ENCODE measurements around the gene GPR107.

The GPR107 gene

DNA sequence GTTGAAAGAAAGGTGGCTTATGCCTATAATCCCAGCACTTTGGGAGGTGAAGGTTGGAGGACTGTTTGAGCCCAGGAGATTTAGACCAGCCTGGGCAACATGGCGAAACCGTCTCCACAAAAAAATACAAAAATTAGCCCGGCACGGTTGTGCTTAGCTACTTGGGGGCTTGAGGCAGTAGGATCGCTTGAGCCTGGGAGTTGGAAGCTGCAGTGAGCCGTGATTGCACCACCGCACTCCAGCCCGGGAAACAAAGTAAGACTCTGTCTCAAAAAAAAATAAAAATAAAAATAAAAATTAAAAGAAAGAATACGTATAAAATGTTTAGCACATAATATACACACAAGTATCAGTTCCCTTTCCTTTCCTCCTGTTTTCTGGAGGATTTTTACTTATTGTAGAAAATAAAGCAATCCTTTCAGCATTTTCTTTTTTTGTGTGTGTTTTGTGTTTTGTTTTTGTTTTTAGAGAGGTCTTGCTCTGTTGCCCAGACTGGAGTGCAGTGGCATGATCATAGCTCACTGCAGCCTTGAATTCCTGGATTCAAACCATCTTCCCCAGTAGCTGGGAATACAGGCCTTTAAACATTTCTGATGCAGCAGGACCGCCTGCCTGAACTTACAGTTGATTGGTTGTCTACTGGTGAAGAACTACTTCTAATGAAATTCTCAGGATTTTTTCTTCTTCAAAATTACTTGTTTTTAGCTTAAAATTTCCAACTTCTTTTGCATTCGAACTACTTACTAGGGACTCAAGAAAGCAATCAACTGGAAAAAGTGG lies 4.1 kb upstream of the GPR107 start:
- TF ChIP-seq, protein P1, sequence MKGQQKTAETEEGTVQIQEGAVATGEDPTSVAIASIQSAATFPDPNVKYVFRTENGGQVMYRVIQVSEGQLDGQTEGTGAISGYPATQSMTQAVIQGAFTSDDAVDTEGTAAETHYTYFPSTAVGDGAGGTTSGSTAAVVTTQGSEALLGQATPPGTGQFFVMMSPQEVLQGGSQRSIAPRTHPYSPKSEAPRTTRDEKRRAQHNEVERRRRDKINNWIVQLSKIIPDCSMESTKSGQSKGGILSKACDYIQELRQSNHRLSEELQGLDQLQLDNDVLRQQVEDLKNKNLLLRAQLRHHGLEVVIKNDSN (IDR thresholded peaks at IDR 0.05): no peak
- TF ChIP-seq EP300 (IDR thresholded peaks at IDR 0.05; ENCODE audit: borderline replicate concordance) (no peak), RAD21 (IDR thresholded peaks at IDR 0.05; ENCODE audit: low read depth) (no peak), TAF1 (IDR thresholded peaks at IDR 0.05; ENCODE audit: low read depth) (no peak), FOXM1 (IDR thresholded peaks at IDR 0.05; ENCODE audit: borderline replicate concordance, low read depth) (no peak), CREB1 (IDR thresholded peaks at IDR 0.05; ENCODE audit: low read depth) (no peak)

DNA sequence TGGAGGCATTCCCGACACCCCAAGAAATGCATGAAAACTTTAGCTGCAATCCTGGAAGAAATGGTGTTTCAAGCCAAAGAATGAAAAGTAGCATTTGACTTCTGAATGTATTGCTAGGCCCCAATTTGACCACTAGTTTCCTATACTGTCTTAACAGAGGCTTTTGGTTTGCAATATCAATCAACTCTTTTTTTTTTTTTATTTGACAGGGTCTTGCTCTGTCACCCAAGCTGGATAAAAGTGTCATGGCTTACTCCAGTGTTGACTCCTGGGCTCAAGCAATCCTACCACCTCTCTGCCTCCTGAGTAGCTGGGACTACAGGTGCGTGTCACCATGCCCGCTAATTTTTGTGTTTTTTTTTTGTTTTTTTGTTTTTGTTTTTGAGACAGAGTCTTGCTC lies 3.2 kb upstream of the GPR107 start:
- TF ChIP-seq TCF12 (IDR thresholded peaks at IDR 0.05; ENCODE audit: low read depth): no peak
- no peak for TF ChIP-seq CEBPB (IDR thresholded peaks at IDR 0.05)
- no peak for TF ChIP-seq YY1 (IDR thresholded peaks at IDR 0.05; ENCODE audit: low read depth)
- no peak for TF ChIP-seq FOXM1 (IDR thresholded peaks at IDR 0.05; ENCODE audit: borderline replicate concordance, low read depth)
- TF ChIP-seq NFIC (IDR thresholded peaks at IDR 0.05): no peak
- TF ChIP-seq, protein P2, sequence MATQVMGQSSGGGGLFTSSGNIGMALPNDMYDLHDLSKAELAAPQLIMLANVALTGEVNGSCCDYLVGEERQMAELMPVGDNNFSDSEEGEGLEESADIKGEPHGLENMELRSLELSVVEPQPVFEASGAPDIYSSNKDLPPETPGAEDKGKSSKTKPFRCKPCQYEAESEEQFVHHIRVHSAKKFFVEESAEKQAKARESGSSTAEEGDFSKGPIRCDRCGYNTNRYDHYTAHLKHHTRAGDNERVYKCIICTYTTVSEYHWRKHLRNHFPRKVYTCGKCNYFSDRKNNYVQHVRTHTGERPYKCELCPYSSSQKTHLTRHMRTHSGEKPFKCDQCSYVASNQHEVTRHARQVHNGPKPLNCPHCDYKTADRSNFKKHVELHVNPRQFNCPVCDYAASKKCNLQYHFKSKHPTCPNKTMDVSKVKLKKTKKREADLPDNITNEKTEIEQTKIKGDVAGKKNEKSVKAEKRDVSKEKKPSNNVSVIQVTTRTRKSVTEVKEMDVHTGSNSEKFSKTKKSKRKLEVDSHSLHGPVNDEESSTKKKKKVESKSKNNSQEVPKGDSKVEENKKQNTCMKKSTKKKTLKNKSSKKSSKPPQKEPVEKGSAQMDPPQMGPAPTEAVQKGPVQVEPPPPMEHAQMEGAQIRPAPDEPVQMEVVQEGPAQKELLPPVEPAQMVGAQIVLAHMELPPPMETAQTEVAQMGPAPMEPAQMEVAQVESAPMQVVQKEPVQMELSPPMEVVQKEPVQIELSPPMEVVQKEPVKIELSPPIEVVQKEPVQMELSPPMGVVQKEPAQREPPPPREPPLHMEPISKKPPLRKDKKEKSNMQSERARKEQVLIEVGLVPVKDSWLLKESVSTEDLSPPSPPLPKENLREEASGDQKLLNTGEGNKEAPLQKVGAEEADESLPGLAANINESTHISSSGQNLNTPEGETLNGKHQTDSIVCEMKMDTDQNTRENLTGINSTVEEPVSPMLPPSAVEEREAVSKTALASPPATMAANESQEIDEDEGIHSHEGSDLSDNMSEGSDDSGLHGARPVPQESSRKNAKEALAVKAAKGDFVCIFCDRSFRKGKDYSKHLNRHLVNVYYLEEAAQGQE (IDR thresholded peaks at IDR 0.05; ENCODE audit: low read depth): no peak
- TF ChIP-seq CREB1 (IDR thresholded peaks at IDR 0.05; ENCODE audit: low read depth): no peak
- no peak for TF ChIP-seq EGR1 (IDR thresholded peaks at IDR 0.05)
- no peak for TF ChIP-seq RAD21 (IDR thresholded peaks at IDR 0.05; ENCODE audit: low read depth)
- TF ChIP-seq, protein P1 (IDR thresholded peaks at IDR 0.05): no peak
- TF ChIP-seq TAF1 (IDR thresholded peaks at IDR 0.05; ENCODE audit: low read depth): no peak
- no peak for TF ChIP-seq ZBTB7A (IDR thresholded peaks at IDR 0.05; ENCODE audit: low read depth)
- TF ChIP-seq, protein P3, sequence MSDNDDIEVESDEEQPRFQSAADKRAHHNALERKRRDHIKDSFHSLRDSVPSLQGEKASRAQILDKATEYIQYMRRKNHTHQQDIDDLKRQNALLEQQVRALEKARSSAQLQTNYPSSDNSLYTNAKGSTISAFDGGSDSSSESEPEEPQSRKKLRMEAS (IDR thresholded peaks at IDR 0.05): no peak
- no peak for TF ChIP-seq TEAD4 (IDR thresholded peaks at IDR 0.05)
- no peak for TF ChIP-seq EP300 (IDR thresholded peaks at IDR 0.05; ENCODE audit: borderline replicate concordance)

DNA sequence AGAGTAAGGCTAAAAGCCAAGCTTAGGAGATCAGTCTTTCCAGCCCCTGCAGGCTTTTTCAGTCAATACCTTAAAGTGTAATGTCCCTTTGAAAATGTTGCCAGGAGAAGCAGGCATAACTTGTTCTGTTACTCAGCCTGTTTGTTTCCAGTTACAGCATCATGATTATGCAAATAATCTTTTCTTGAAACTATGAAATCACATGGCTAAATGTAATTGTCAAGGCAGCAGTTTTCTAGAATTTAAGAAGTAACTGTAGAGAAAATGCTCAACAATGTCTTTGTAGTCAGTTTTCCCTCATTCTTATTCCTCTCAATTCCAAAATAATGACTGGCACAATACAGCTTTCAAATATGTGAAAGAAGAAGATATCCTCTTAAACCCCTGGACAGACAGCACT lies 1.9 kb upstream of the GPR107 start:
- TF ChIP-seq YY1 (IDR thresholded peaks at IDR 0.05; ENCODE audit: low read depth): no peak
- TF ChIP-seq, protein P1 (IDR thresholded peaks at IDR 0.05): no peak
- no peak for TF ChIP-seq RAD21 (IDR thresholded peaks at IDR 0.05; ENCODE audit: low read depth)
- no peak for TF ChIP-seq NFIC (IDR thresholded peaks at IDR 0.05)
- no peak for TF ChIP-seq TAF1 (IDR thresholded peaks at IDR 0.05; ENCODE audit: low read depth)
- TF ChIP-seq, protein P3 (IDR thresholded peaks at IDR 0.05): no peak
- TF ChIP-seq, protein P2 (IDR thresholded peaks at IDR 0.05; ENCODE audit: low read depth): no peak
- no peak for TF ChIP-seq TCF12 (IDR thresholded peaks at IDR 0.05; ENCODE audit: low read depth)
- TF ChIP-seq CREB1 (IDR thresholded peaks at IDR 0.05; ENCODE audit: low read depth): no peak
- no peak for TF ChIP-seq TEAD4 (IDR thresholded peaks at IDR 0.05)
- no peak for TF ChIP-seq FOXM1 (IDR thresholded peaks at IDR 0.05; ENCODE audit: borderline replicate concordance, low read depth)

DNA sequence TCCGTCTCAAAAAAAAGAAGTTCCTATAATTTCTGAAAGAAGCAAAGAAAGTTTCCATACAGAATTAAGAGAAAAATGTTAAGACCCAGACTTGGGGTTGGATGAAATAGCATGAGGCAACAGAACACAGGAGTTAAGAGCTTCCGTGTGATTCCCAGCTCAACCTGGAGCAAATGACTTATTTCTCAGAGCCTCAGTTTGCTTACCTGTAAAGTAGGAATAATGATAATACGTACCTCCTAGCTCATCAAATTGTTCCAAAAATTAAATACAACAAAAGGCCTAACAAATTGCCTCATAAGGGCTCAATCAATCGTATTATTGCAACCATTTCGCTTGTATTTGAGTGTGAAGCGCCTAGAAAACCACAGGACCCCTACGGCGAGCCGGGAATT lies 600 bp upstream of the GPR107 start:
- TF ChIP-seq TCF12 (IDR thresholded peaks at IDR 0.05; ENCODE audit: low read depth) (no peak), TAF1 (IDR thresholded peaks at IDR 0.05; ENCODE audit: low read depth) (no peak), CEBPB (IDR thresholded peaks at IDR 0.05) (no peak), EP300 (IDR thresholded peaks at IDR 0.05; ENCODE audit: borderline replicate concordance) (no peak), RAD21 (IDR thresholded peaks at IDR 0.05; ENCODE audit: low read depth) (no peak), TEAD4 (IDR thresholded peaks at IDR 0.05) (no peak)
- TF ChIP-seq, protein P2 (IDR thresholded peaks at IDR 0.05; ENCODE audit: low read depth): no peak
- TF ChIP-seq, protein P3 (IDR thresholded peaks at IDR 0.05): no peak
- TF ChIP-seq, protein P1 (IDR thresholded peaks at IDR 0.05): no peak
